Coronary artery (tissue), 2 donors: Measurements from ENCODE around the gene CHST3.

ENCODE experiments used
- DNase-seq: peaks from one replicate; pipeline ENCODE4 v3.0.0-alpha.2; 2017; ENCODE audit warnings: low spot score
- H3K27ac ChIP-seq, 2 donors: fragments of 200-600 bp; sonication (generic); one replicate each; pipeline ENCODE4 v1.5.1; 2016 to 2019
- H3K4me3 ChIP-seq: fragments of 200-600 bp; sonication (generic); 2 replicates; pipeline ENCODE4 v1.5.1; 2016; ENCODE audit warnings: mild to moderate bottlenecking, moderate library complexity
- TF ChIP-seq, protein P1 (sequence below): fragments of 200-600 bp; sonication (generic); IDR thresholded peaks from one replicate; pipeline ENCODE4 v1.5.1; 2019; ENCODE audit warnings: antibody characterized with exemption

Gene CHST3

DNA sequence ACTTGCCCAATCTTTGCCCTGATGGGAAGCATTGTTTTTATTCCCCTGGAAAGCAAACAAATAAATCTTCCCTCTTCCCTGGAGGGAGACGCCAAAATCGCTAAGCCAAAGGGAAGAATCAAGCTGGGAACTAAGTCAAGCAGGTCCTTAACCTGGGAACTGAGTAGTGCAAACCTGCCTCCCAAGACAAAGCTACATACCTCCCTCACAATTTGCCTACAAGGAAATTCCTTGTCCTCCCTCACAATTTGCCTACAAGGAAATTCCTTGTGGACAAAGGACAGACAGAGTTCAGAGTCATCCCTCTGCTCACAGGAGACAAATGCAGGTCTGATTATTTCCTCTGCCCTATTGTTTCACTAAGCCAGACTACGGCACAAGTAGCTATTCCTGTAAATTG, 73.6 kb downstream of the CHST3 start:
- DNase-seq, result no peak
- Histone ChIP-seq H3K27ac (no peak overlapping the region), H3K4me3 (no peak overlapping the region)
- TF ChIP-seq, protein P1, sequence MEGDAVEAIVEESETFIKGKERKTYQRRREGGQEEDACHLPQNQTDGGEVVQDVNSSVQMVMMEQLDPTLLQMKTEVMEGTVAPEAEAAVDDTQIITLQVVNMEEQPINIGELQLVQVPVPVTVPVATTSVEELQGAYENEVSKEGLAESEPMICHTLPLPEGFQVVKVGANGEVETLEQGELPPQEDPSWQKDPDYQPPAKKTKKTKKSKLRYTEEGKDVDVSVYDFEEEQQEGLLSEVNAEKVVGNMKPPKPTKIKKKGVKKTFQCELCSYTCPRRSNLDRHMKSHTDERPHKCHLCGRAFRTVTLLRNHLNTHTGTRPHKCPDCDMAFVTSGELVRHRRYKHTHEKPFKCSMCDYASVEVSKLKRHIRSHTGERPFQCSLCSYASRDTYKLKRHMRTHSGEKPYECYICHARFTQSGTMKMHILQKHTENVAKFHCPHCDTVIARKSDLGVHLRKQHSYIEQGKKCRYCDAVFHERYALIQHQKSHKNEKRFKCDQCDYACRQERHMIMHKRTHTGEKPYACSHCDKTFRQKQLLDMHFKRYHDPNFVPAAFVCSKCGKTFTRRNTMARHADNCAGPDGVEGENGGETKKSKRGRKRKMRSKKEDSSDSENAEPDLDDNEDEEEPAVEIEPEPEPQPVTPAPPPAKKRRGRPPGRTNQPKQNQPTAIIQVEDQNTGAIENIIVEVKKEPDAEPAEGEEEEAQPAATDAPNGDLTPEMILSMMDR, result no peak

DNA sequence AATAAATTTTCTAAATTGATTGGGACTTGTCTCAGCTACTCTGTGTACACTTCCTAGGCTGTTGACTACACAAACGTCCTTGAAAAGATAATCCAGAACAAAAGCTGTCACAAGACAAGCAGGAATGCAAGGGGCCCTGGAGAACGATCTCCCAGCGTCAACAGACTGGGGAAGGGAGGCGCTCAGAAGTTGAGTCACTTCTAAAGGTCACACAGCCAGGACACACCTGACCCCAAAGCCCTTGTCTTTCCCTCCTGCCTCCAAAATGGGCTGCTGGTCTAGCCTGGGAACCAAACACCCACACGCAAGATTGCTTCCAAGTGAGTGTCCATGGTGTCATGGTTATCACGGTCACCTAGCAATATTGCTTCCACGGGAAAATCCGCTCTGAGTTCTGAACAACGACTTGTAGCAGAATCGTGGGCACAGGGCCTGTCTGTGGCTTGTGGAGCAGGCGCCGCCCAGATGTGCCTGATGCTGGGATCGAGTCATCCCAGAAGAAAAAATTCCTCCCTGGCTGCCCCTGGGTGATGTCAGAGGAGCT, 74.3 kb downstream of the CHST3 start:
- no peak overlapping the region for H3K27ac ChIP-seq

DNA sequence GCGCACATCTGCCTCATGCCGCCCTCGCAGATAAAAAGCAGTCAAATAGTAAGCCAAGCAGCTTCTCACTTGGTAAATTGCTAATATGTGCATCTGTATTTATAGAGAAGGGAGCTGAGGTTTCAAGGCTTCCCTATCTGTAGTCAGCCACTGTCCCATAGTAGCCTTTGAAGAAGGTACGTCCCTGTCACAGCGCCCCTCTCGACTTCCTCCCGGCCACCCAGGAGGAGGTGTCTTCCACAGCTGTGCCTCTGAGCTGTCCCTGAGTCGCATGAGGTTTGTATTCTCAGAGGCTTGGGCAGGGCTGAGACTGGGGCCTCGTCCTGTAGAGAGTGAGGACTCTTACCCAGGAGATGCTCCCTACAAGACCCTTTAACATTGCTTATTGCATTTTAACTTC, 75.2 kb downstream of the CHST3 start:
- Histone ChIP-seq H3K27ac (no peak overlapping the region), H3K4me3 (no peak overlapping the region)
- DNase-seq, result no peak
- TF ChIP-seq, protein P1, result no peak

More for the DNA sequence above, 74.3 kb downstream of the CHST3 start:
- TF ChIP-seq, protein P1, result no peak
- DNase-seq, result no peak
- no peak overlapping the region for H3K4me3 ChIP-seq

DNA sequence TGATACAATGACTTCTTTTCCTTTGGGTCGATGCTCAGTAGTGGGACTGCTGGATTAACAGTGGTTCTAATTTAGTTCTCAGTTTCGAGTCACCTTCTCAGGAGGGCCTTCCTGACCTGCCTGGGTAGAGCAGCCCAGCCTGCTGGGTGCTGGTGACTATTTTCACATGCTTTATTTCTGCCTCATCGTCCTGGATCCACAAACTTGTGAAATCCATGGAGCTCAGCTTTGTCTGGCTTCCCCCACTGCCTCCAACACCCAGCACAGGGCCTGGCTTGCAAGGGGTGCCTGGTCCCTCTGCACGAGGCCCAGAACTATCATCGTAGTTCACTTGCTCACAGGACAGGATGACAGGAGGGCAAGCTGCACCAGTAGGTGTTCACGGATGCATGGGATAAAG, 77.3 kb downstream of the CHST3 start:
- TF ChIP-seq, protein P1, result no peak
- H3K4me3 ChIP-seq, result no peak overlapping the region
- DNase-seq, result no peak
- H3K27ac ChIP-seq, result no peak overlapping the region

DNA sequence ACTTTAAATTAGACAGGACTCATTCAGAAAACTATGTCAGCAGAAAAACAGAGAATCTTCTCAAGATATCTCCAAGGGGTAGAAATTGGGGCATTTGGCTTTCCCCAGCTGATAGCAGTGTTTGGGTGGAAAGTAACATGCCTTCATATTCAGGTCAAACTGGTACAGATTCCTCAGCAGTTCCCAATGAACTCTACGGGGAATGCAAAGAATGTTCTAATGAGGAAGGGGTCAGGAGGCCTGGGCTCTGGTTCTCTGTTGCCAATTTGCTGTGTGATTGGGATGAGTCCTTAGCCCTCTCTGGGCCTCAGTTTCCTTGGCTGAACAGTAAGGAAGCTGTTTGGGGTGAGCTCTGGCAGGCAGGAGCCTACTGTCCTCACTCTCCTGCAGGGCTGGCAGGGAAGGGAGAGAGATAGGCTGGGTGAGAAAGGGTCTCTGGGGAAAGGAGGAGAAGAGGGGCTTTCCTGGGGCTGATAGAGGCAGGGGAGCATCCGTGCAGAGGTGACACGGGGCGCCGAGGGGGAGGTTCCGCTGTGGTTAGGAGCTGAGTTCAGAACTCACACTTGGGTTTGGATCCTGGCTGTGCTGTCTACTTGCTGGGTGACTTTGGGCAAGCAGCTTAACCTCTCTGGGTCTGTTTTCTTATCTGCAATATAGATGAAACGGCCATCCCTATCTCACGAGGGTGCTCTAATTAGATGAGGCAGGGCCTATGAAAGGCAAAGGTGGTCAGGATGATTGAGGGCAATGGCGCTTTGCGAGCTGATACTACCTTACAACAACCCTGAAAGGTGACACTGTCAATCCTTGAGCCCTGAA, 79.0 kb downstream of the CHST3 start:
- no peak for DNase-seq
- H3K27ac ChIP-seq, result no peak overlapping the region
- TF ChIP-seq, protein P1, result no peak
- no peak overlapping the region for H3K4me3 ChIP-seq

DNA sequence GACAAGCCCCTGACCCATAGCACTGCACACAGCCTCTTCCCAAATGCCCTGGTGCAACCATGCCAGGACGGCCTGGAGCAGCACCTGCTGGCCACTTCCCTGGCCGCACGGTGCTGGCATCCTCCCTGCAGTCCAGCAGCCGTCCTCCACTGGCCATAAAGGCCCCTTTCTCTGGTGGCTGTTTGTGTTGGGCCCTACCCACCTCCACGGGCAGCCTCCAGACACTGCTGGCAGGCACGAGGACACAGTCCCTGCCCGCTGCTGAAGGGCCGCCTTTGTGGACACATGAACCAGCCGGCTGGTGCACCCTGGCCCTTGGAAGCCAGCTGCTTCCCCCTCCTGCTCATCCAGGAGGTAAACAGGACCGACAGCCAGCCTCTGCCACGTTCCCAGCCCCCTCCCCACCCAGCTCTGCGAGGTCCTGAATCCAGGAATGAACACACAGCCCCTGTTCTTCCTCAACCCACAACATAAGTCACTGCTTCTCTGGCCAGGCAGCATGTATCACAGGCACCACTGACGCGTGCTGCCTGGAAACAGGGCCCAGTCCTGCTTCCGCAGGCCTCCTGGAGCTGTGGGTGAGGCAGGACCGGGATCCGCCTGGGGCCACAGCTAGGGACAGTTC, 80.3 kb downstream of the CHST3 start:
- Histone ChIP-seq H3K4me3 (peak overlapping the region; percentile 15), H3K27ac (peak overlapping the region; percentile 51 to 84)
- TF ChIP-seq, protein P1, result peak; percentile 61
- no peak for DNase-seq

DNA sequence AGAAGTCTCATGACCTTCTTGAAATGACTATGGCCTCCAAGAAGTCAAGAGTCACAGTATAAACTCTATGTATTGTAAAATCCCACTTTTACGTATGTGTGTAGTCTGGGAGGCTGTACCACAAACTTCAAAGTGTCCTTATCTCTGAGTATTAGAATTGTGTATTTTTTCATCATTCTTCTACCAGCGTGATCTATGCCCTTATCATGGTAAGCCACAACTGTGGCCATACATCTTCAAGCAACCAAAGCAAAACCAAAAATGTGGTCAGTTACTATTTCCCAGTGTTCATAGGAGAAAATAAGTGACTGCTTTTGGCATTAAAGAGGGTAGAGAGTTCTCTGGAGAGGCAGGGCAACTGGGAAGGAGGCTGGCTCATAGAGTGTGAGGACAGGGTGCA, 81.4 kb downstream of the CHST3 start:
- no peak overlapping the region for H3K4me3 ChIP-seq
- DNase-seq, result no peak
- TF ChIP-seq, protein P1, result no peak
- H3K27ac ChIP-seq, result no peak overlapping the region
